ENCODE measurements around the gene SPTBN1. TPM values are rescaled to one million over a fixed set of nuclear protein-coding genes. Genes with fewer than 3 reads are reported as not detected.

The SPTBN1 gene
- total and polyA plus RNA-seq, 2 of the 13 experiments (the other 11 are each of a cell fraction or from before 2014, with no cell fraction given) = 123 to 299 TPM

DNA sequence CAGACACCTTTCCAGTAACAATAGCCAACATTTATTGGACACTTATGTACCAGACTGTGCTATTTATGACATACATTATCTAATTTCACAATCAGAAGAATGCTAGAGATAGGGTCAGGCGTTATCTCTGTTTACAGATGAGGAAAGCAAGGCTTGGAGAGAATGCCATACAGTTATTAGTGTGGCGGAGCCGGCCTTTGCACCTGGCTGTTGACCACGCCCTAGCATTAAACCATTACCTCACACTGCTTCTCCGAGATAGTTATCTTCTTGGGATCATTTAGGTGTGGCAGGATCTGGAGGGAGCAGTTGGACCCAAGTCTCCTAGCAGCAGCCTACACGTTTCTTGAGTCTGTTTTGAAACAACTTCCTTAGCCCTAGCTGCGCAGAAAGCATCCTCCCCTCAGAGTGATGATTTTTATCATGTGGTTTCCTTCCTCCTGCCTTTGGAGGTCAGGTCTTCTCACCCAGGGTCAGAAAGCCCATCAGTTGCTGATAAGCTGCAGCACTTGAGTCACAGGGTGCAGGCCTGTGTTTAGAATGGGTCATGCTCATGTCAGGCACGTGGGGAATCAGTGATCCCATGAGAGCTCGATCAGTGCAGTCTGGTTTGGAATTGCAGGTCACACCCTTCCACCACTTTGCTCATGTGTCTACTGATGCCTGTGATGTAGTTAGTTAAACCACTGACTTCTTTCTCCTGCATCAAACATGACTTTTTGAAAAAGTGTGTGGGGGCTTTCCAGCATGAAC, 118.2 kb downstream of the SPTBN1 start (continued):
- TF ChIP-seq ZFP41 (CRISPR knock-in tag; IDR thresholded peaks at IDR 0.05; ENCODE audit: borderline replicate concordance) (no peak), ZBTB3 (CRISPR knock-in tag; IDR thresholded peaks at IDR 0.05; ENCODE audit: borderline replicate concordance, low read depth) (no peak), CREB1 (IDR thresholded peaks at IDR 0.05) (no peak), CREB1 (CRISPR knock-in tag; IDR thresholded peaks at IDR 0.05) (peak; percentile 73), KLF13 (CRISPR knock-in tag; IDR thresholded peaks at IDR 0.05) (no peak), ZBTB8A (CRISPR knock-in tag; IDR thresholded peaks at IDR 0.05; ENCODE audit: borderline replicate concordance, low read depth) (no peak; the same call in 1 of the 2 replicates), CENPX (CRISPR knock-in tag; IDR thresholded peaks at IDR 0.05) (no peak), KLF12 (CRISPR knock-in tag; IDR thresholded peaks at IDR 0.05; ENCODE audit: borderline replicate concordance) (no peak), SUZ12 (IDR thresholded peaks at IDR 0.05; ENCODE audit: low read depth, low read length) (no peak), KAT7 (CRISPR knock-in tag; IDR thresholded peaks at IDR 0.05; ENCODE audit: borderline replicate concordance) (no peak; the same call in 1 of the 2 replicates), PRMT3 (CRISPR knock-in tag; IDR thresholded peaks at IDR 0.05; ENCODE audit: borderline replicate concordance, low read depth) (no peak), ZNF747 (CRISPR knock-in tag; IDR thresholded peaks at IDR 0.05; ENCODE audit: borderline replicate concordance) (no peak), NCOR1 (IDR thresholded peaks at IDR 0.05; ENCODE audit: borderline replicate concordance, low read length) (peak; percentile 83), ZNF180 (CRISPR knock-in tag; IDR thresholded peaks at IDR 0.05; ENCODE audit: borderline replicate concordance, low read depth) (no peak), SRF (IDR thresholded peaks at IDR 0.05; ENCODE audit: low read depth, low read length) (no peak), HMGA1 (CRISPR knock-in tag; conservative IDR thresholded peaks at IDR 0.05) (no peak)
- TF ChIP-seq, protein P1, sequence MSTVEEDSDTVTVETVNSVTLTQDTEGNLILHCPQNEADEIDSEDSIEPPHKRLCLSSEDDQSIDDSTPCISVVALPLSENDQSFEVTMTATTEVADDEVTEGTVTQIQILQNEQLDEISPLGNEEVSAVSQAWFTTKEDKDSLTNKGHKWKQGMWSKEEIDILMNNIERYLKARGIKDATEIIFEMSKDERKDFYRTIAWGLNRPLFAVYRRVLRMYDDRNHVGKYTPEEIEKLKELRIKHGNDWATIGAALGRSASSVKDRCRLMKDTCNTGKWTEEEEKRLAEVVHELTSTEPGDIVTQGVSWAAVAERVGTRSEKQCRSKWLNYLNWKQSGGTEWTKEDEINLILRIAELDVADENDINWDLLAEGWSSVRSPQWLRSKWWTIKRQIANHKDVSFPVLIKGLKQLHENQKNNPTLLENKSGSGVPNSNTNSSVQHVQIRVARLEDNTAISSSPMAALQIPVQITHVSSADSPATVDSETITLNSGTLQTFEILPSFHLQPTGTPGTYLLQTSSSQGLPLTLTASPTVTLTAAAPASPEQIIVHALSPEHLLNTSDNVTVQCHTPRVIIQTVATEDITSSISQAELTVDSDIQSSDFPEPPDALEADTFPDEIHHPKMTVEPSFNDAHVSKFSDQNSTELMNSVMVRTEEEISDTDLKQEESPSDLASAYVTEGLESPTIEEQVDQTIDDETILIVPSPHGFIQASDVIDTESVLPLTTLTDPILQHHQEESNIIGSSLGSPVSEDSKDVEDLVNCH (CRISPR knock-in tag; IDR thresholded peaks at IDR 0.05) = no peak
- TF ChIP-seq, protein P2, sequence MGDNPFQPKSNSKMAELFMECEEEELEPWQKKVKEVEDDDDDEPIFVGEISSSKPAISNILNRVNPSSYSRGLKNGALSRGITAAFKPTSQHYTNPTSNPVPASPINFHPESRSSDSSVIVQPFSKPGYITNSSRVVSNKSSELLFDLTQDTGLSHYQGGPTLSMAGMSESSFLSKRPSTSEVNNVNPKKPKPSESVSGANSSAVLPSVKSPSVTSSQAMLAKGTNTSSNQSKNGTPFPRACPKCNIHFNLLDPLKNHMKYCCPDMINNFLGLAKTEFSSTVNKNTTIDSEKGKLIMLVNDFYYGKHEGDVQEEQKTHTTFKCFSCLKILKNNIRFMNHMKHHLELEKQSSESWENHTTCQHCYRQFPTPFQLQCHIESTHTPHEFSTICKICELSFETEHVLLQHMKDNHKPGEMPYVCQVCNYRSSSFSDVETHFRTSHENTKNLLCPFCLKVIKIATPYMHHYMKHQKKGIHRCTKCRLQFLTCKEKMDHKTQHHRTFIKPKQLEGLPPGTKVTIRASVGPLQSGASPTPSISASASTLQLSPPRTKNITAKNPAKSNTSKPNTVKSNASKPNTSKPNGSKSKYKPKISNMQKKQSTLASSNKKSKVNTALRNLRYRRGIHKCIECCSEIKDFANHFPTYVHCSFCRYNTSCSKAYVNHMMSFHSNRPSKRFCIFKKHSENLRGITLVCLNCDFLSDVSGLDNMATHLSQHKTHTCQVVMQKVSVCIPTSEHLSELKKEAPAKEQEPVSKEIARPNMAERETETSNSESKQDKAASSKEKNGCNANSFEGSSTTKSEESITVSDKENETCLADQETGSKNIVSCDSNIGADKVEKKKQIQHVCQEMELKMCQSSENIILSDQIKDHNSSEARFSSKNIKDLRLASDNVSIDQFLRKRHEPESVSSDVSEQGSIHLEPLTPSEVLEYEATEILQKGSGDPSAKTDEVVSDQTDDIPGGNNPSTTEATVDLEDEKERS (CRISPR knock-in tag; IDR thresholded peaks at IDR 0.05) = peak; percentile 82
- TF ChIP-seq, protein P3, sequence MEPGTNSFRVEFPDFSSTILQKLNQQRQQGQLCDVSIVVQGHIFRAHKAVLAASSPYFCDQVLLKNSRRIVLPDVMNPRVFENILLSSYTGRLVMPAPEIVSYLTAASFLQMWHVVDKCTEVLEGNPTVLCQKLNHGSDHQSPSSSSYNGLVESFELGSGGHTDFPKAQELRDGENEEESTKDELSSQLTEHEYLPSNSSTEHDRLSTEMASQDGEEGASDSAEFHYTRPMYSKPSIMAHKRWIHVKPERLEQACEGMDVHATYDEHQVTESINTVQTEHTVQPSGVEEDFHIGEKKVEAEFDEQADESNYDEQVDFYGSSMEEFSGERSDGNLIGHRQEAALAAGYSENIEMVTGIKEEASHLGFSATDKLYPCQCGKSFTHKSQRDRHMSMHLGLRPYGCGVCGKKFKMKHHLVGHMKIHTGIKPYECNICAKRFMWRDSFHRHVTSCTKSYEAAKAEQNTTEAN (CRISPR knock-in tag; conservative IDR thresholded peaks at IDR 0.05) = no peak; the same call in 1 of the 2 replicates
- TF ChIP-seq, protein P4, sequence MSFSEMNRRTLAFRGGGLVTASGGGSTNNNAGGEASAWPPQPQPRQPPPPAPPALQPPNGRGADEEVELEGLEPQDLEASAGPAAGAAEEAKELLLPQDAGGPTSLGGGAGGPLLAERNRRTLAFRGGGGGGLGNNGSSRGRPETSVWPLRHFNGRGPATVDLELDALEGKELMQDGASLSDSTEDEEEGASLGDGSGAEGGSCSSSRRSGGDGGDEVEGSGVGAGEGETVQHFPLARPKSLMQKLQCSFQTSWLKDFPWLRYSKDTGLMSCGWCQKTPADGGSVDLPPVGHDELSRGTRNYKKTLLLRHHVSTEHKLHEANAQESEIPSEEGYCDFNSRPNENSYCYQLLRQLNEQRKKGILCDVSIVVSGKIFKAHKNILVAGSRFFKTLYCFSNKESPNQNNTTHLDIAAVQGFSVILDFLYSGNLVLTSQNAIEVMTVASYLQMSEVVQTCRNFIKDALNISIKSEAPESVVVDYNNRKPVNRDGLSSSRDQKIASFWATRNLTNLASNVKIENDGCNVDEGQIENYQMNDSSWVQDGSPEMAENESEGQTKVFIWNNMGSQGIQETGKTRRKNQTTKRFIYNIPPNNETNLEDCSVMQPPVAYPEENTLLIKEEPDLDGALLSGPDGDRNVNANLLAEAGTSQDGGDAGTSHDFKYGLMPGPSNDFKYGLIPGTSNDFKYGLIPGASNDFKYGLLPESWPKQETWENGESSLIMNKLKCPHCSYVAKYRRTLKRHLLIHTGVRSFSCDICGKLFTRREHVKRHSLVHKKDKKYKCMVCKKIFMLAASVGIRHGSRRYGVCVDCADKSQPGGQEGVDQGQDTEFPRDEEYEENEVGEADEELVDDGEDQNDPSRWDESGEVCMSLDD (CRISPR knock-in tag; IDR thresholded peaks at IDR 0.05; ENCODE audit: borderline replicate concordance) = no peak
